A673 (cell line): Measurements from ENCODE around the gene ATP6V0E1. TPM values are rescaled to one million over a fixed set of nuclear protein-coding genes. Genes with fewer than 3 reads are reported as not detected.

Experiments
- BruUV-seq: library from RNA; stranded (reverse); fragments of 400-500 nt; replicated peaks from 2 replicates; lab custom pipeline; 2021; lab: Mats Ljungman, UMichigan
- CTCF ChIA-PET: fragments of 300-600 bp; sonication (Branson Sonifier 250); formaldehyde crosslinking; loops from one replicate; lab custom pipeline; 2022; ENCODE audit warnings: antibody characterized with exemption; lab: Charles Lee
- POLR2A ChIA-PET: fragments of 300-600 bp; sonication (Branson Sonifier 250); formaldehyde crosslinking; loops from one replicate; lab custom pipeline; 2022; ENCODE audit warnings: antibody characterized with exemption; ENCODE audit not compliant: low non-redundant PET; lab: Charles Lee
- DNase-seq: peaks from one replicate; pipeline ENCODE4 v3.0.0-alpha.2; 2015; ENCODE audit warnings: low spot score
- H3K27ac ChIP-seq: fragments of 200-600 bp; sonication (generic); 2 replicates; pipeline ENCODE4 v1.5.1; 2016; ENCODE audit warnings: mixed run types, low read depth, mild to moderate bottlenecking, mixed read lengths, antibody characterized with exemption, low read length; ENCODE audit not compliant: poor library complexity, severe bottlenecking
- H3K27me3 ChIP-seq: fragments of 200-600 bp; sonication (generic); replicated peaks from 2 replicates; pipeline ENCODE4 v1.6.1; 2017; ENCODE audit warnings: mixed run types, low read depth, mild to moderate bottlenecking, mixed read lengths, antibody characterized with exemption, low read length; ENCODE audit not compliant: insufficient read depth, poor library complexity
- H3K36me3 ChIP-seq: fragments of 200-600 bp; sonication (generic); 2 replicates; pipeline ENCODE4 v1.6.1; 2016; ENCODE audit warnings: mixed run types, mild to moderate bottlenecking, mixed read lengths, antibody characterized with exemption, low read length; ENCODE audit not compliant: insufficient read depth, poor library complexity, severe bottlenecking
- H3K4me1 ChIP-seq: fragments of 200-600 bp; sonication (generic); 2 replicates; pipeline ENCODE4 v1.6.1; 2017; ENCODE audit warnings: mixed run types, mild to moderate bottlenecking, mixed read lengths, antibody characterized with exemption, low read length; ENCODE audit not compliant: insufficient read depth, poor library complexity, severe bottlenecking
- H3K4me3 ChIP-seq: fragments of 200-600 bp; sonication (generic); 2 replicates; pipeline ENCODE4 v1.5.1; 2016; ENCODE audit warnings: low read depth, mixed run types, mild to moderate bottlenecking, mixed read lengths, low read length; ENCODE audit not compliant: poor library complexity, severe bottlenecking
- H3K9me3 ChIP-seq: fragments of 200-600 bp; sonication (generic); 2 replicates; pipeline ENCODE4 v1.6.1; 2016; ENCODE audit warnings: mixed run types, low read depth, mild to moderate bottlenecking, mixed read lengths, antibody characterized with exemption, low read length; ENCODE audit not compliant: poor library complexity, severe bottlenecking
- EZH2 ChIP-seq: fragments of 200-600 bp; sonication (generic); IDR thresholded peaks from 2 replicates; pipeline ENCODE4 v1.6.1; 2017; ENCODE audit warnings: borderline replicate concordance, low read depth, mild to moderate bottlenecking, mixed read lengths, antibody characterized with exemption, low read length; ENCODE audit not compliant: poor library complexity, severe bottlenecking
- intact Hi-C: fragments of 100-400 bp; cut with micrococcal nuclease; formaldehyde crosslinking; loops from one replicate; pipeline ENCODE4 v1.10.0; 2022; ENCODE audit not compliant: unreplicated experiment
- total RNA-seq: library from RNA; stranded (reverse); gene quantifications from 2 replicates; pipeline ENCODE4 v1.2.3, GENCODE V29; 2021
- TF ChIP-seq, protein P1 (sequence below): fragments of 300-800, 200-600 bp; sonication (generic); conservative IDR thresholded peaks from 2 replicates; pipeline ENCODE4 v1.5.1; 2017; ENCODE audit warnings: low read depth, mild to moderate bottlenecking, antibody characterized with exemption, low read length, moderate library complexity, mixed read lengths

ATP6V0E1 gene
- total RNA-seq, 1 experiment from 2014 or later, result 148 TPM

DNA sequence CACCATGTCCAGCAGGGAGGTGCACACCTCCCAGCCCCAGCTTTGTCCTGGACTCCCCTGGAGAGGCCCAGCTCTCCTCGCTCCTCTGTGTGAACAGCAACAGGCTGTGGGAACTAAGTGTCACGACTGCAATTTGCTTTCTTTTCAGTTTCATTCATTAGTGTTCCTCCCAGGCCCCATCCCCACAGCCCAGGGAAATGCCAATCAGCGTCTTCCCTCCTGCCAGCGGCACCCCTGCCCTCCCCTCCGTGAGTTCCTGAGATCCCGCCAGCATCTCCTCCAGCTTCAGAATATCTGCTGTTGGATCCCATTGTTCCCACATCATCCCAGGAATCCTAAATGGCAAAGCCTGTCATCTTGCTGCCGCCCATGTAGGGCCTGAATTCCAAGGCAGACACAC is 37.4 kb upstream of the ATP6V0E1 start:
- CTCF ChIA-PET, result no interaction called here
- no peaks in the 10 kb centered on the region for H3K9me3 ChIP-seq
- intact Hi-C loops, result no loop called here
- no peaks in the 10 kb centered on the region for H3K27me3 ChIP-seq
- DNase-seq, result no peak
- H3K36me3 ChIP-seq, result no peaks in the 10 kb centered on the region
- H3K27ac ChIP-seq, result no peak overlapping the region
- BruUV-seq, result no TSS peak
- POLR2A ChIA-PET, result no interaction called here
- TF ChIP-seq, protein P1, sequence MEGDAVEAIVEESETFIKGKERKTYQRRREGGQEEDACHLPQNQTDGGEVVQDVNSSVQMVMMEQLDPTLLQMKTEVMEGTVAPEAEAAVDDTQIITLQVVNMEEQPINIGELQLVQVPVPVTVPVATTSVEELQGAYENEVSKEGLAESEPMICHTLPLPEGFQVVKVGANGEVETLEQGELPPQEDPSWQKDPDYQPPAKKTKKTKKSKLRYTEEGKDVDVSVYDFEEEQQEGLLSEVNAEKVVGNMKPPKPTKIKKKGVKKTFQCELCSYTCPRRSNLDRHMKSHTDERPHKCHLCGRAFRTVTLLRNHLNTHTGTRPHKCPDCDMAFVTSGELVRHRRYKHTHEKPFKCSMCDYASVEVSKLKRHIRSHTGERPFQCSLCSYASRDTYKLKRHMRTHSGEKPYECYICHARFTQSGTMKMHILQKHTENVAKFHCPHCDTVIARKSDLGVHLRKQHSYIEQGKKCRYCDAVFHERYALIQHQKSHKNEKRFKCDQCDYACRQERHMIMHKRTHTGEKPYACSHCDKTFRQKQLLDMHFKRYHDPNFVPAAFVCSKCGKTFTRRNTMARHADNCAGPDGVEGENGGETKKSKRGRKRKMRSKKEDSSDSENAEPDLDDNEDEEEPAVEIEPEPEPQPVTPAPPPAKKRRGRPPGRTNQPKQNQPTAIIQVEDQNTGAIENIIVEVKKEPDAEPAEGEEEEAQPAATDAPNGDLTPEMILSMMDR, result no peak
- TF ChIP-seq EZH2, result no peak
- peaks cover 10% of the 10 kb centered on the region for H3K4me1 ChIP-seq
- H3K4me3 ChIP-seq, result no peak overlapping the region

DNA sequence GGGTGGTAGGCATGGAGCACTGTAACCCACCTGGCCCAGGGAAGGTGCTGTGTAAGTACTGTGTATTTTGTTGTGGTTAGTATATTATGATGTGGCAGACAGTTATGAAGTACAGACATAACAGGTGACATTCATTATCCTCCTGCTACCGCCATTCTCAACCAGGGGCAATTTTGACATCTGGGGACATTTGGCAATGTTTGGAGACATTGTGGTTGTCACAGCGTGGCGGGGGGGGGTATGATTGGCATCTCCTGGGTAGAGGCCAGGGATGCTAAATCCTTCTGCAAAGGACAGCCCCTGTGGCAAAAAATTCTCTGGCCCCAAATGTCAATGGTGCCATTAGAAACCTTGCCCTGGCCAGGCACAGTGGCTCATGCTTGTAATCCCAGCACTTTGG is 34.1 kb upstream of the ATP6V0E1 start:
- Histone ChIP-seq H3K27me3 (no peaks in the 10 kb centered on the region), H3K9me3 (no peaks in the 10 kb centered on the region), H3K36me3 (no peaks in the 10 kb centered on the region), H3K27ac (no peak overlapping the region), H3K4me1 (no peaks in the 10 kb centered on the region), H3K4me3 (no peak overlapping the region)
- TF ChIP-seq EZH2, result no peak
- TF ChIP-seq, protein P1, result no peak
- DNase-seq, result no peak
- POLR2A ChIA-PET, result no interaction called here
- no TSS peak for BruUV-seq
- CTCF ChIA-PET, result no interaction called here
- intact Hi-C loops, result no loop called here

DNA sequence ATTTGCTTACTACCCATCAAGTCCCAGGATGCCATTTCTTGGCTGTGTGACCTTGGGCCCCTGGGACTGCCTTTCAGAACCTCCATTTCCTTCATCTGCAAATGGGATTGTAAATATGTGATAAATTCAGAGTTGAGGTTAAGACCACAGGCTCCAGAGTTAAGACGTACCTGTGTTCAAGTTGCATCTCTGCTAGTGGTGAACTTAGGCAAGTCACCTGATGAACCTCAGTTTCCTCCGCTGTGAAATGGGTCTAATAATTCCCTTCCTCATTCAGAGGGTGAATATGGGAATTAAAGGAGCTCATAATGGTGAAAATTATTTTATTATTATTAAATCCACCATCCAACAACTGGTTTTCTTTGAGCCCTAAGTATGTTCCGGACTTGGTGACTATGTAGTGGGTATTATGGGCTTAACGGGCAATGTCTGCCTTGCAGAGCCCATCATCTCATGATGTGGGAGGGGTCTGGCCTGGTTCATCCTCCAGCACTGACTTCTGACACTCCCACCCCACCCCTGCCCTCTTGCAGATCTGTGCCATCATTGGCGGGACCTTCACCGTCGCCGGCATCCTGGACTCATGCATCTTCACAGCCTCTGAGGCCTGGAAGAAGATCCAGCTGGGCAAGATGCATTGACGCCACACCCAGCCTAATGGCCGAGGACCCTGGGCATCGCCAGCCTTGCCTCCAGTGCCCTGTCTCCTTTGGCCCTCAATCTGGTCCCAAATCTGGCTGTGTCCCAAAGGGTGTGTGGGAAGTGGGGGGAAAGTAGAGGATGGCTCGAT is 33.2 kb upstream of the ATP6V0E1 start:
- H3K27ac ChIP-seq, result no peak overlapping the region
- no peaks in the 10 kb centered on the region for H3K4me1 ChIP-seq
- ChIA-PET POLR2A (no interaction called here), CTCF (no interaction called here)
- no TSS peak for BruUV-seq
- no peak for DNase-seq
- no peaks in the 10 kb centered on the region for H3K9me3 ChIP-seq
- intact Hi-C loops, result no loop called here
- no peaks in the 10 kb centered on the region for H3K36me3 ChIP-seq
- no peaks in the 10 kb centered on the region for H3K27me3 ChIP-seq
- TF ChIP-seq, protein P1, result no peak
- no peak for TF ChIP-seq EZH2
- no peak overlapping the region for H3K4me3 ChIP-seq
